ENCODE results near the gene NUDCD3.

Gene NUDCD3

DNA sequence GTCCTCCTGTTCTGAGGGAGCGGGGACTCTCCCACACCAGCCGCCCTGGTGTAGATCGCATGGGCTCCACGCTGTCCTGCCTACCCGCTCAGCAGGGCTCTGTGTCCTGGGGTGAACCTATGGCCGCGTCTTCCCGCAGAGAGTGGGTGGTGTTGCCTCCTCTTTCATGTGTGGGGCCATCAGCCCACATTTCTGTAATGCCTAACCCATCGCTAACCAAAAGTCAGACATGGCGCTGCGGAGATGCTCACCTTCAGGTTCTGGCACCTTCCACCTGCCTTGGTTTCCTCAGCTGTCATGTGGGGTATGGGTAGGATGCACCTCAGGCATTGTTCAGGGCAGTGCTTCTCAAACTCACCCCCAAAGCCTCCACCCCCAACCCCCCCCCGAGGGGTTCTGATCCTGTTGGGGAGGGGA, 114.5 kb downstream of the NUDCD3 start:
- no peak for ATAC-seq

DNA sequence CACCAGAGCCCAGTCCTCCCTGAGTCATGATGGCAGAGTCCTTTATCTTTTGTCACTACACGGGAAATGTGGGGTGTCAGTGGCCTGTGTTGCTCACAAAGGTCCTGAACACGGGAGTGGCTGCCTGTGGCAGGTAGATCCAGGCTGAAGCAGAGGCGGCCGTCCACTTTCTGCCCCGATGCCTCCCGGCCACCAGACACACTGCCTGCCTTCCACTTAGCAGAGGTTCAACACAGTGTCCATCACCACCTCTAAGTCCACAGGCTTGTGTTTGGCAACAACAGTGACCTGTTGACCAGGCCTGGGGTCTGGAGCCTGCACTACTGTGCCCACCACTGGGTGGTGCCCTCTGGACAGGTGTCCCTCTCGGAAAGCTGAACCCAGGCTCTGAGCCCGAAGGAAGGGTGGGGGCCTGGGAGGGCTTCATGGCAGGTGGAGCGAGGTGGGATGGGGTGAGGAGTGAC, 115.2 kb downstream of the NUDCD3 start:
- TF ChIP-seq ZFP30 (CRISPR knock-in tag; IDR thresholded peaks at IDR 0.05) (no peak), ZC3H10 (CRISPR knock-in tag; IDR thresholded peaks at IDR 0.05) (no peak), TOX (CRISPR knock-in tag; IDR thresholded peaks at IDR 0.05; ENCODE audit: borderline replicate concordance) (no peak)
- ATAC-seq, result peak; percentile 13

More for the DNA sequence above, 114.5 kb downstream of the NUDCD3 start:
- TF ChIP-seq ZC3H10 (CRISPR knock-in tag; IDR thresholded peaks at IDR 0.05) (no peak), CSDC2 (CRISPR knock-in tag; IDR thresholded peaks at IDR 0.05) (no peak), ZNF565 (CRISPR knock-in tag; conservative IDR thresholded peaks at IDR 0.05; ENCODE audit: low read depth) (no peak), ZNF70 (CRISPR knock-in tag; IDR thresholded peaks at IDR 0.05) (no peak), GLIS3 (CRISPR knock-in tag; IDR thresholded peaks at IDR 0.05) (no peak), SNAI2 (CRISPR knock-in tag; IDR thresholded peaks at IDR 0.05) (no peak), RARB (CRISPR knock-in tag; IDR thresholded peaks at IDR 0.05) (no peak)

DNA sequence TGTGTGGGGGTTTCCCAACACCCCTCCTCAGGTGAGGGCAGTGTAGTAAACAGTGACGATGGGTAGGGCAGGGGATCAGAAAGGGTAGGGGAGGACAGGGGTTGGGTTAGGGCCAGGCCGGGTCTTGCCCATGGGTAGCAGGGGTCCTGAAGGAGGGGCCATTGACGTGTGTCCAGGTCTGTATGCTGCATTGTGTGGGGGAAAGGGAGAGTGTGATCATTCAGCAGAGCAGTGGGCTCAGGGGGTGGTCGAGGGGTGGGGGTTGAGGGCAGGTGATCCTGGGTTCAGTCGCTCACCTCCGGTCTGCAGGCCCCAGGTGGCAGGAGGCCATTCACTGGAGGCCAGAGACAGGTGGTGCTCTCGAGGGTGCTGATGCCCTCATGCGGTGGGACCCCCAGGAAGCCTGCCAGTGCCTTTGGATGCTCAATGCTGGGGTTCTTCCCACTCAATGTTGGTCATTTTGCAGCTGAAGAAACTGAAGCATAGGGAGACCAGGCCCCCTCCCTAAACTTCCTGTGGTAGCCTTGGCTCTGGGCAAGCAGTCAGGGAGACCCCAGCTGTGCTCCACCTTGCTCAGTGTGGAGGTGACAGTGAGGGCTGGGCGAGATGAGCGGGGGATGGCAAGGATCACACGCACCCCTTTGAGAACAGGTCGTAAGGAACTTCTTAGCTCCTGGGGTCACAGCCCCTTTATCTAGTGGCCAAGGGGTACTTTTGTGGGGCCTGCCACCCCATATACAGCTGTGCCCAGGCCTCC, 116.3 kb downstream of the NUDCD3 start:
- TF ChIP-seq ARNTL (CRISPR knock-in tag; IDR thresholded peaks at IDR 0.05; ENCODE audit: borderline replicate concordance, low read depth), result no peak
- TF ChIP-seq, protein P1, sequence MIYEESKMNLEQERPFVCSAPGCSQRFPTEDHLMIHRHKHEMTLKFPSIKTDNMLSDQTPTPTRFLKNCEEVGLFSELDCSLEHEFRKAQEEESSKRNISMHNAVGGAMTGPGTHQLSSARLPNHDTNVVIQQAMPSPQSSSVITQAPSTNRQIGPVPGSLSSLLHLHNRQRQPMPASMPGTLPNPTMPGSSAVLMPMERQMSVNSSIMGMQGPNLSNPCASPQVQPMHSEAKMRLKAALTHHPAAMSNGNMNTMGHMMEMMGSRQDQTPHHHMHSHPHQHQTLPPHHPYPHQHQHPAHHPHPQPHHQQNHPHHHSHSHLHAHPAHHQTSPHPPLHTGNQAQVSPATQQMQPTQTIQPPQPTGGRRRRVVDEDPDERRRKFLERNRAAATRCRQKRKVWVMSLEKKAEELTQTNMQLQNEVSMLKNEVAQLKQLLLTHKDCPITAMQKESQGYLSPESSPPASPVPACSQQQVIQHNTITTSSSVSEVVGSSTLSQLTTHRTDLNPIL (CRISPR knock-in tag; IDR thresholded peaks at IDR 0.05; ENCODE audit: low read depth), result no peak
- TF ChIP-seq ZC3H10 (CRISPR knock-in tag; IDR thresholded peaks at IDR 0.05), result no peak
- no peak for TF ChIP-seq RARB (CRISPR knock-in tag; IDR thresholded peaks at IDR 0.05)
- TF ChIP-seq, protein P2, sequence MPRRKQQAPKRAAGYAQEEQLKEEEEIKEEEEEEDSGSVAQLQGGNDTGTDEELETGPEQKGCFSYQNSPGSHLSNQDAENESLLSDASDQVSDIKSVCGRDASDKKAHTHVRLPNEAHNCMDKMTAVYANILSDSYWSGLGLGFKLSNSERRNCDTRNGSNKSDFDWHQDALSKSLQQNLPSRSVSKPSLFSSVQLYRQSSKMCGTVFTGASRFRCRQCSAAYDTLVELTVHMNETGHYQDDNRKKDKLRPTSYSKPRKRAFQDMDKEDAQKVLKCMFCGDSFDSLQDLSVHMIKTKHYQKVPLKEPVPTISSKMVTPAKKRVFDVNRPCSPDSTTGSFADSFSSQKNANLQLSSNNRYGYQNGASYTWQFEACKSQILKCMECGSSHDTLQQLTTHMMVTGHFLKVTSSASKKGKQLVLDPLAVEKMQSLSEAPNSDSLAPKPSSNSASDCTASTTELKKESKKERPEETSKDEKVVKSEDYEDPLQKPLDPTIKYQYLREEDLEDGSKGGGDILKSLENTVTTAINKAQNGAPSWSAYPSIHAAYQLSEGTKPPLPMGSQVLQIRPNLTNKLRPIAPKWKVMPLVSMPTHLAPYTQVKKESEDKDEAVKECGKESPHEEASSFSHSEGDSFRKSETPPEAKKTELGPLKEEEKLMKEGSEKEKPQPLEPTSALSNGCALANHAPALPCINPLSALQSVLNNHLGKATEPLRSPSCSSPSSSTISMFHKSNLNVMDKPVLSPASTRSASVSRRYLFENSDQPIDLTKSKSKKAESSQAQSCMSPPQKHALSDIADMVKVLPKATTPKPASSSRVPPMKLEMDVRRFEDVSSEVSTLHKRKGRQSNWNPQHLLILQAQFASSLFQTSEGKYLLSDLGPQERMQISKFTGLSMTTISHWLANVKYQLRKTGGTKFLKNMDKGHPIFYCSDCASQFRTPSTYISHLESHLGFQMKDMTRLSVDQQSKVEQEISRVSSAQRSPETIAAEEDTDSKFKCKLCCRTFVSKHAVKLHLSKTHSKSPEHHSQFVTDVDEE (CRISPR knock-in tag; IDR thresholded peaks at IDR 0.05), result no peak
- no peak for TF ChIP-seq GLIS3 (CRISPR knock-in tag; IDR thresholded peaks at IDR 0.05)
- no peak for TF ChIP-seq ZFP3 (CRISPR knock-in tag; IDR thresholded peaks at IDR 0.05)
- TF ChIP-seq PPARA (CRISPR knock-in tag; IDR thresholded peaks at IDR 0.05; ENCODE audit: borderline replicate concordance), result no peak
- TF ChIP-seq ZNF565 (CRISPR knock-in tag; conservative IDR thresholded peaks at IDR 0.05; ENCODE audit: low read depth), result no peak
- no peak for TF ChIP-seq ZNF8 (CRISPR knock-in tag; IDR thresholded peaks at IDR 0.05)
- TF ChIP-seq, protein P3, sequence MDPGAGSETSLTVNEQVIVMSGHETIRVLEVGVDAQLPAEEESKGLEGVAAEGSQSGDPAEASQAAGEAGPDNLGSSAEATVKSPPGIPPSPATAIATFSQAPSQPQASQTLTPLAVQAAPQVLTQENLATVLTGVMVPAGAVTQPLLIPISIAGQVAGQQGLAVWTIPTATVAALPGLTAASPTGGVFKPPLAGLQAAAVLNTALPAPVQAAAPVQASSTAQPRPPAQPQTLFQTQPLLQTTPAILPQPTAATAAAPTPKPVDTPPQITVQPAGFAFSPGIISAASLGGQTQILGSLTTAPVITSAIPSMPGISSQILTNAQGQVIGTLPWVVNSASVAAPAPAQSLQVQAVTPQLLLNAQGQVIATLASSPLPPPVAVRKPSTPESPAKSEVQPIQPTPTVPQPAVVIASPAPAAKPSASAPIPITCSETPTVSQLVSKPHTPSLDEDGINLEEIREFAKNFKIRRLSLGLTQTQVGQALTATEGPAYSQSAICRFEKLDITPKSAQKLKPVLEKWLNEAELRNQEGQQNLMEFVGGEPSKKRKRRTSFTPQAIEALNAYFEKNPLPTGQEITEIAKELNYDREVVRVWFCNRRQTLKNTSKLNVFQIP (CRISPR knock-in tag; IDR thresholded peaks at IDR 0.05; ENCODE audit: borderline replicate concordance, low read depth), result no peak
- ATAC-seq, result no peak

DNA sequence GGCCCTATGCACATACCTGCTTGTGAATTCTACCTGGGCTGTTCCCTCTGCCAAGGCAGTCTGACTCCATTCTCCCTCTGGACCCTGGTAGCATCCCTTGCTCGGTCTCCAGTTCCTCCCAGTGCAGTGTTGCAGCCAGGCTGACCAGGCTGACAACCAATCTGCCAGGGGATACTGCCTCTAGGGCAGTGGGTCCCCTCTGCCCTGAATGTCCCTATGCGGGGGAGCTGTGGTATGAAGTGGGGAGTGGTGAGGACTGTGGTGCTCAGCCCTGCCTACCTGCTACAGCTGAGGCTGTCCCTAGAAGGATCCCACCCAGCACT, 117.1 kb downstream of the NUDCD3 start:
- ATAC-seq, result no peak
- TF ChIP-seq ISL1 (CRISPR knock-in tag; IDR thresholded peaks at IDR 0.05) (no peak), ZNF70 (CRISPR knock-in tag; IDR thresholded peaks at IDR 0.05) (no peak), SNAI2 (CRISPR knock-in tag; IDR thresholded peaks at IDR 0.05) (no peak), ZFP30 (CRISPR knock-in tag; IDR thresholded peaks at IDR 0.05) (no peak), ESRRG (CRISPR knock-in tag; IDR thresholded peaks at IDR 0.05) (no peak), GLIS3 (CRISPR knock-in tag; IDR thresholded peaks at IDR 0.05) (no peak), TOX (CRISPR knock-in tag; IDR thresholded peaks at IDR 0.05; ENCODE audit: borderline replicate concordance) (no peak), BACH2 (CRISPR knock-in tag; IDR thresholded peaks at IDR 0.05; ENCODE audit: borderline replicate concordance) (no peak), OSR1 (CRISPR knock-in tag; IDR thresholded peaks at IDR 0.05) (no peak), RARB (CRISPR knock-in tag; IDR thresholded peaks at IDR 0.05) (no peak), ARNTL (CRISPR knock-in tag; IDR thresholded peaks at IDR 0.05; ENCODE audit: borderline replicate concordance, low read depth) (no peak), ZC3H10 (CRISPR knock-in tag; IDR thresholded peaks at IDR 0.05) (no peak), CSDC2 (CRISPR knock-in tag; IDR thresholded peaks at IDR 0.05) (no peak), ZNF565 (CRISPR knock-in tag; conservative IDR thresholded peaks at IDR 0.05; ENCODE audit: low read depth) (no peak), ZFP3 (CRISPR knock-in tag; IDR thresholded peaks at IDR 0.05) (no peak)
- TF ChIP-seq, protein P4, sequence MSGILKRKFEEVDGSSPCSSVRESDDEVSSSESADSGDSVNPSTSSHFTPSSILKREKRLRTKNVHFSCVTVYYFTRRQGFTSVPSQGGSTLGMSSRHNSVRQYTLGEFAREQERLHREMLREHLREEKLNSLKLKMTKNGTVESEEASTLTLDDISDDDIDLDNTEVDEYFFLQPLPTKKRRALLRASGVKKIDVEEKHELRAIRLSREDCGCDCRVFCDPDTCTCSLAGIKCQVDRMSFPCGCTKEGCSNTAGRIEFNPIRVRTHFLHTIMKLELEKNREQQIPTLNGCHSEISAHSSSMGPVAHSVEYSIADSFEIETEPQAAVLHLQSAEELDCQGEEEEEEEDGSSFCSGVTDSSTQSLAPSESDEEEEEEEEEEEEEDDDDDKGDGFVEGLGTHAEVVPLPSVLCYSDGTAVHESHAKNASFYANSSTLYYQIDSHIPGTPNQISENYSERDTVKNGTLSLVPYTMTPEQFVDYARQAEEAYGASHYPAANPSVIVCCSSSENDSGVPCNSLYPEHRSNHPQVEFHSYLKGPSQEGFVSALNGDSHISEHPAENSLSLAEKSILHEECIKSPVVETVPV (CRISPR knock-in tag; IDR thresholded peaks at IDR 0.05), result no peak
- TF ChIP-seq, protein P1 (CRISPR knock-in tag; IDR thresholded peaks at IDR 0.05; ENCODE audit: low read depth), result no peak
- TF ChIP-seq, protein P5, sequence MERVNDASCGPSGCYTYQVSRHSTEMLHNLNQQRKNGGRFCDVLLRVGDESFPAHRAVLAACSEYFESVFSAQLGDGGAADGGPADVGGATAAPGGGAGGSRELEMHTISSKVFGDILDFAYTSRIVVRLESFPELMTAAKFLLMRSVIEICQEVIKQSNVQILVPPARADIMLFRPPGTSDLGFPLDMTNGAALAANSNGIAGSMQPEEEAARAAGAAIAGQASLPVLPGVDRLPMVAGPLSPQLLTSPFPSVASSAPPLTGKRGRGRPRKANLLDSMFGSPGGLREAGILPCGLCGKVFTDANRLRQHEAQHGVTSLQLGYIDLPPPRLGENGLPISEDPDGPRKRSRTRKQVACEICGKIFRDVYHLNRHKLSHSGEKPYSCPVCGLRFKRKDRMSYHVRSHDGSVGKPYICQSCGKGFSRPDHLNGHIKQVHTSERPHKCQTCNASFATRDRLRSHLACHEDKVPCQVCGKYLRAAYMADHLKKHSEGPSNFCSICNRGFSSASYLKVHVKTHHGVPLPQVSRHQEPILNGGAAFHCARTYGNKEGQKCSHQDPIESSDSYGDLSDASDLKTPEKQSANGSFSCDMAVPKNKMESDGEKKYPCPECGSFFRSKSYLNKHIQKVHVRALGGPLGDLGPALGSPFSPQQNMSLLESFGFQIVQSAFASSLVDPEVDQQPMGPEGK (CRISPR knock-in tag; IDR thresholded peaks at IDR 0.05; ENCODE audit: borderline replicate concordance), result no peak
- TF ChIP-seq, protein P3 (CRISPR knock-in tag; IDR thresholded peaks at IDR 0.05; ENCODE audit: borderline replicate concordance, low read depth), result no peak

Data from SK-N-SH treated with all-trans-retinoic acid at 6 μM for 48 hours (cell line).